Ureter (tissue), 1 donor: Measurements from ENCODE around the gene CALM3. TPM values are rescaled to one million over a fixed set of nuclear protein-coding genes. Genes with fewer than 3 reads are reported as not detected.

Experiments
- DNase-seq: peaks from one replicate; pipeline ENCODE4 v3.0.0-alpha.2; 2020; ENCODE audit warnings: low spot score
- total RNA-seq: library from RNA; stranded (reverse); gene quantifications from one replicate; pipeline ENCODE4 v1.2.4, GENCODE V29; 2023
- donor health status: DM: yes; HTN: yes; CAD: no.

The CALM3 gene
- total RNA-seq, 1 donor from 2014 or later, result 253 TPM

GRCh38 chr19:46599716-46600373 is 1.3 kb upstream of the CALM3 start:
- DNase-seq, result no peak

GRCh38 chr19:46600384-46601317 is 479 bp upstream of the CALM3 start:
- peak; percentile 98 for DNase-seq

- DNase-seq, result no peak
Measured at GRCh38 chr19:46602392-46603194, 1.5 kb downstream of the CALM3 start.

GRCh38 chr19:46603195-46603637 is 2.1 kb downstream of the CALM3 start:
- no peak for DNase-seq

GRCh38 chr19:46603752-46604231 is 2.7 kb downstream of the CALM3 start:
- DNase-seq, result no peak

- no peak for DNase-seq
Measured at GRCh38 chr19:46604781-46605355, 3.7 kb downstream of the CALM3 start.

GRCh38 chr19:46605356-46605821 is 4.3 kb downstream of the CALM3 start:
- no peak for DNase-seq

- DNase-seq, result no peak
Measured at GRCh38 chr19:46606019-46606418, 4.9 kb downstream of the CALM3 start.

GRCh38 chr19:46606681-46607447 is 5.7 kb downstream of the CALM3 start:
- no peak for DNase-seq

- no peak for DNase-seq
Measured at GRCh38 chr19:46607448-46607841, 6.3 kb downstream of the CALM3 start.

- DNase-seq, result no peak
Measured at GRCh38 chr19:46608178-46608577, 7.0 kb downstream of the CALM3 start.

- DNase-seq, result no peak
Measured at GRCh38 chr19:46608581-46609345, 7.6 kb downstream of the CALM3 start.

GRCh38 chr19:46609511-46610412 is 8.6 kb downstream of the CALM3 start:
- DNase-seq, result no peak

GRCh38 chr19:46610413-46610775 is 9.3 kb downstream of the CALM3 start:
- no peak for DNase-seq

- DNase-seq, result no peak
Measured at GRCh38 chr19:46610851-46611770, 10.0 kb downstream of the CALM3 start.

- DNase-seq, result no peak
Measured at GRCh38 chr19:46611776-46612175, 10.6 kb downstream of the CALM3 start.

GRCh38 chr19:46613525-46613924 is 12.4 kb downstream of the CALM3 start:
- DNase-seq, result no peak
